Naive thymus-derived CD4-positive, alpha-beta T cell (primary cell): ENCODE measurements around the gene IREB2. TPM values are rescaled to one million over a fixed set of nuclear protein-coding genes. Genes with fewer than 3 reads are reported as not detected.
"Not testable (repeated sequence)": the region's sequence is repeated elsewhere in the genome, so short reads cannot be mapped to it uniquely, and the experiment has no call there.

Experiments used
- ATAC-seq: fragments of 150-1000 bp; cut with Tn5 transposase; 2 replicates; pipeline ENCODE4 v1.10.0; 2021; ENCODE audit warnings: mild to moderate bottlenecking, moderate library complexity
- CTCF ChIA-PET: fragments of 350-600 bp; sonication (Branson Sonifier 250); formaldehyde crosslinking; loops from one replicate; lab custom pipeline; 2021; ENCODE audit warnings: antibody characterized with exemption; lab: Charles Lee
- POLR2A ChIA-PET: fragments of 350-600 bp; sonication (Branson Sonifier 250); formaldehyde crosslinking; loops from one replicate; lab custom pipeline; 2021; ENCODE audit warnings: antibody characterized with exemption, inconsistent platforms; lab: Charles Lee
- DNase-seq, 9 donors: peaks; one replicate each; pipeline versions ENCODE4 v3.0.0 to v3.0.0-alpha.2; 2020 to 2022; ENCODE audit warnings: mixed read lengths in 1 of 9
- H3K27ac ChIP-seq: one replicate; pipeline ENCODE4 v1.7.0; 2013; ENCODE audit warnings: mild to moderate bottlenecking, low read depth, low read length, moderate library complexity
- H3K27me3 ChIP-seq, 2 donors: one replicate each; pipeline ENCODE4 v1.7.0; 2013; ENCODE audit warnings: low read length in 2 of 2, mild to moderate bottlenecking in 2 of 2, moderate library complexity in 2 of 2; ENCODE audit not compliant: control insufficient read depth in 2 of 2, insufficient read depth in 2 of 2
- H3K36me3 ChIP-seq, 3 experiments: 1 replicate in 2 of 3; 2 replicates in 1 of 3; pipeline ENCODE4 v1.7.0; 2013; ENCODE audit warnings: low read length in 3 of 3, mild to moderate bottlenecking in 3 of 3, moderate library complexity in 1 of 3; ENCODE audit not compliant: insufficient read depth in 3 of 3, control insufficient read depth in 2 of 3
- H3K4me1 ChIP-seq, 2 donors: one replicate each; pipeline ENCODE4 v1.7.0; 2013; ENCODE audit warnings: low read length in 2 of 2, mild to moderate bottlenecking in 2 of 2, moderate library complexity in 1 of 2; ENCODE audit not compliant: control insufficient read depth in 2 of 2, insufficient read depth in 2 of 2
- H3K4me3 ChIP-seq: 2 replicates; pipeline ENCODE4 v1.7.0; 2013; ENCODE audit warnings: mild to moderate bottlenecking, low read length
- H3K9me3 ChIP-seq, 3 experiments: 1 replicate in 2 of 3; 2 replicates in 1 of 3; pipeline ENCODE4 v1.7.0; 2013; ENCODE audit warnings: low read length in 3 of 3; ENCODE audit not compliant: control insufficient read depth in 2 of 3
- H3K27ac Mint-ChIP-seq, 9 donors: one replicate each; pipeline ENCODE4 v1.8.0; 2020 to 2022; ENCODE audit warnings: mixed read lengths in 9 of 9, mild to moderate bottlenecking in 8 of 9, moderate library complexity in 5 of 9, inconsistent platforms in 2 of 9
- H3K27me3 Mint-ChIP-seq, 5 donors: one replicate each; pipeline ENCODE4 v1.8.0; 2021 to 2022; ENCODE audit warnings: mixed read lengths in 5 of 5, mild to moderate bottlenecking in 1 of 5
- H3K36me3 Mint-ChIP-seq, 5 donors: one replicate each; pipeline ENCODE4 v1.8.0; 2020 to 2022; ENCODE audit warnings: mixed read lengths in 5 of 5, mild to moderate bottlenecking in 3 of 5, inconsistent platforms in 1 of 5
- H3K4me1 Mint-ChIP-seq, 7 donors: one replicate each; pipeline ENCODE4 v1.8.0; 2020 to 2022; ENCODE audit warnings: mixed read lengths in 7 of 7, mild to moderate bottlenecking in 3 of 7, inconsistent platforms in 1 of 7
- H3K4me3 Mint-ChIP-seq, 10 donors: one replicate each; pipeline ENCODE4 v1.8.0; 2020 to 2022; ENCODE audit warnings: mild to moderate bottlenecking in 10 of 10, mixed read lengths in 10 of 10, moderate library complexity in 6 of 10, inconsistent platforms in 2 of 10
- H3K9me3 Mint-ChIP-seq, 11 donors: one replicate each; pipeline ENCODE4 v1.8.0; 2020 to 2022; ENCODE audit warnings: mixed read lengths in 11 of 11, mild to moderate bottlenecking in 4 of 11, inconsistent platforms in 1 of 11, moderate library complexity in 1 of 11
- intact Hi-C, 2 donors: fragments of 100-400 bp; cut with micrococcal nuclease; formaldehyde crosslinking; loops; one replicate each; pipeline ENCODE4 v1.15.1; 2023
- polyA plus RNA-seq, 2 donors: library from polyadenylated mRNA; unstranded; fragments of 300-500 nt; fragmentation: Illumina TruSeq; gene quantifications; one replicate each; pipeline ENCODE4 v1.2.3, GENCODE V29; 2021
- total RNA-seq, 6 experiments: library from RNA in 5 of 6; stranded (reverse) in 5 of 6; gene quantifications; 1 replicate in 5 of 6; 2 replicates in 1 of 6; pipeline ENCODE4 v1.2.3 and lab custom pipeline; 2021 to 2026

IREB2 gene
- total and polyA plus RNA-seq, 7 experiments from 2014 or later = 17.6 to 79.8 (median 67.6) TPM

GRCh38 chr15:78404125-78404524 is 33.9 kb upstream of the IREB2 start:
- H3K4me3 Mint-ChIP-seq = no peak overlapping the region
- CTCF ChIA-PET = interaction anchor here (1.4 kb wide), 1 partner anchor 18 kb away, joined by 3 read pairs; no protein-coding TSS in a partner anchor
- no peaks in the 10 kb centered on the region for H3K4me1 Mint-ChIP-seq

GRCh38 chr15:78404796-78405195 is 33.2 kb upstream of the IREB2 start:
- H3K4me1 ChIP-seq, H3K27ac Mint-ChIP-seq, H3K9me3 ChIP-seq, H3K36me3 Mint-ChIP-seq, DNase-seq, H3K36me3 ChIP-seq, H3K27ac ChIP-seq, H3K4me3 Mint-ChIP-seq, H3K9me3 Mint-ChIP-seq, H3K4me3 ChIP-seq, intact Hi-C loops, H3K4me1 Mint-ChIP-seq, H3K27me3 ChIP-seq, ATAC-seq: not testable (repeated sequence)
- H3K27me3 Mint-ChIP-seq = peaks cover 0 to 10% (median 5%) of the 10 kb centered on the region in 5 donors
- POLR2A ChIA-PET = interaction anchor here (0.5 kb wide), 1 partner anchor 124 kb away, joined by 3 read pairs; no protein-coding TSS in a partner anchor
- CTCF ChIA-PET = interaction anchor here (0.5 to 1.4 kb wide), 2 partner anchors 17 to 274 kb away, joined by 3 read pairs; partner anchors contain the start of gene CIB2

More at GRCh38 chr15:78404125-78404524, 33.9 kb upstream of the IREB2 start:
- POLR2A ChIA-PET = no interaction called here
- Histone ChIP-seq H3K4me1 (no peaks in the 10 kb centered on the region), H3K27me3 (no peaks in the 10 kb centered on the region), H3K4me3 (no peak overlapping the region), H3K27ac (no peak overlapping the region), H3K36me3 (no peaks in the 10 kb centered on the region), H3K9me3 (no peaks in the 10 kb centered on the region)
- intact Hi-C loops = no loop called here
- Mint-ChIP-seq H3K27ac (no peak overlapping the region), H3K36me3 (no peaks in the 10 kb centered on the region), H3K27me3 (peaks cover 0 to 10% (median 5%) of the 10 kb centered on the region in 5 donors), H3K9me3 (no peaks in the 10 kb centered on the region)
- ATAC-seq (no peak), DNase-seq (no peak)

- DNase-seq (no peak), ATAC-seq (no peak)
- ChIA-PET CTCF (interaction anchor here (0.5 kb wide), 1 partner anchor 274 kb away, joined by 3 read pairs; the partner anchor contains the start of gene CIB2), POLR2A (interaction anchor here (0.5 kb wide), 1 partner anchor 125 kb away, joined by 3 read pairs; no protein-coding TSS in a partner anchor)
- Histone ChIP-seq H3K9me3 (no peaks in the 10 kb centered on the region), H3K36me3 (no peaks in the 10 kb centered on the region), H3K4me1 (no peaks in the 10 kb centered on the region), H3K27ac (no peak overlapping the region), H3K27me3 (no peaks in the 10 kb centered on the region), H3K4me3 (no peak overlapping the region)
- no peak overlapping the region for H3K27ac Mint-ChIP-seq
- no peak overlapping the region for H3K4me3 Mint-ChIP-seq
- peaks cover 0 to 10% (median 5%) of the 10 kb centered on the region in 5 donors for H3K27me3 Mint-ChIP-seq
- H3K9me3 Mint-ChIP-seq = no peaks in the 10 kb centered on the region
- H3K36me3 Mint-ChIP-seq = no peaks in the 10 kb centered on the region
- H3K4me1 Mint-ChIP-seq = no peaks in the 10 kb centered on the region
- intact Hi-C loops = no loop called here
Measured at GRCh38 chr15:78405336-78405924, 32.6 kb upstream of the IREB2 start.

- Histone ChIP-seq H3K27ac (no peak overlapping the region), H3K36me3 (no peaks in the 10 kb centered on the region), H3K4me3 (no peak overlapping the region), H3K27me3 (no peaks in the 10 kb centered on the region), H3K9me3 (no peaks in the 10 kb centered on the region), H3K4me1 (no peaks in the 10 kb centered on the region)
- Mint-ChIP-seq H3K27me3 (peaks cover 0 to 11% (median 5%) of the 10 kb centered on the region in 5 donors), H3K4me3 (no peak overlapping the region), H3K36me3 (no peaks in the 10 kb centered on the region), H3K9me3 (no peaks in the 10 kb centered on the region), H3K27ac (no peak overlapping the region), H3K4me1 (no peaks in the 10 kb centered on the region)
- ATAC-seq (no peak), DNase-seq (no peak)
- POLR2A ChIA-PET = no interaction called here
- intact Hi-C loops = no loop called here
- CTCF ChIA-PET = no interaction called here
Measured at GRCh38 chr15:78406016-78406585, 31.9 kb upstream of the IREB2 start.

- Histone ChIP-seq H3K36me3 (no peaks in the 10 kb centered on the region), H3K4me3 (no peak overlapping the region), H3K9me3 (no peaks in the 10 kb centered on the region), H3K27ac (no peak overlapping the region), H3K27me3 (no peaks in the 10 kb centered on the region), H3K4me1 (no peaks in the 10 kb centered on the region)
- Mint-ChIP-seq H3K4me1 (no peaks in the 10 kb centered on the region), H3K27me3 (peaks cover 0 to 19% (median 5%) of the 10 kb centered on the region in 5 donors), H3K27ac (no peak overlapping the region), H3K4me3 (no peak overlapping the region), H3K9me3 (no peaks in the 10 kb centered on the region), H3K36me3 (no peaks in the 10 kb centered on the region)
- ChIA-PET CTCF (no interaction called here), POLR2A (no interaction called here)
- DNase-seq (no peak), ATAC-seq (no peak)
- intact Hi-C loops = no loop called here
Measured at GRCh38 chr15:78407608-78408354, 30.2 kb upstream of the IREB2 start.

GRCh38 chr15:78408355-78408640 is 29.7 kb upstream of the IREB2 start:
- H3K27ac Mint-ChIP-seq = no peak overlapping the region
- no peak overlapping the region for H3K4me3 Mint-ChIP-seq
- CTCF ChIA-PET = no interaction called here
- H3K27me3 ChIP-seq = no peaks in the 10 kb centered on the region
- no peaks in the 10 kb centered on the region for H3K36me3 Mint-ChIP-seq
- no peaks in the 10 kb centered on the region for H3K4me1 Mint-ChIP-seq
- no peaks in the 10 kb centered on the region for H3K9me3 ChIP-seq
- peaks cover 0 to 19% (median 5%) of the 10 kb centered on the region in 5 donors for H3K27me3 Mint-ChIP-seq
- ATAC-seq = no peak
- no peaks in the 10 kb centered on the region for H3K9me3 Mint-ChIP-seq
- intact Hi-C loops = no loop called here
- POLR2A ChIA-PET = no interaction called here
- no peaks in the 10 kb centered on the region for H3K36me3 ChIP-seq
- DNase-seq = no peak
- no peak overlapping the region for H3K4me3 ChIP-seq
- no peak overlapping the region for H3K27ac ChIP-seq
- no peaks in the 10 kb centered on the region for H3K4me1 ChIP-seq
